ENCODE measurements around the gene IGFL2. TPM values are rescaled to one million over a fixed set of nuclear protein-coding genes. Genes with fewer than 3 reads are reported as not detected.
"Not testable (repeated sequence)": the region's sequence is repeated elsewhere in the genome, so short reads cannot be mapped to it uniquely, and the experiment has no call there.

The IGFL2 gene
- total and polyA plus RNA-seq, 2 donors: not detected

- Histone ChIP-seq H3K4me3 (ENCODE audit: low read depth, low read length) (no peak overlapping the region), H3K36me3 (ENCODE audit: insufficient read depth) (no peaks in the 10 kb centered on the region), H3K27ac (ENCODE audit: low read depth) (no peak overlapping the region), H3K4me1 (ENCODE audit: insufficient read depth) (no peaks in the 10 kb centered on the region)
- DNase-seq (ENCODE audit: extremely low spot score): no peak
- 75% methylated on average over 20 of the region's 20 CpGs for WGBS
These were observed 38.2 kb downstream of the IGFL2 start for GRCh38 chr19:46186101-46186716.

- Histone ChIP-seq H3K4me3 (ENCODE audit: low read depth, low read length) (no peak overlapping the region), H3K36me3 (ENCODE audit: insufficient read depth) (no peaks in the 10 kb centered on the region), H3K4me1 (ENCODE audit: insufficient read depth) (no peaks in the 10 kb centered on the region), H3K27ac (ENCODE audit: low read depth) (no peak overlapping the region)
- 30% methylated on average over 5 of the region's 5 CpGs for WGBS
- peak; percentile 8 for DNase-seq (ENCODE audit: extremely low spot score)
These were observed 38.7 kb downstream of the IGFL2 start for GRCh38 chr19:46186717-46187101.

- Histone ChIP-seq H3K36me3 (ENCODE audit: insufficient read depth) (no peaks in the 10 kb centered on the region), H3K4me1 (ENCODE audit: insufficient read depth) (no peaks in the 10 kb centered on the region), H3K27ac (ENCODE audit: low read depth) (no peak overlapping the region), H3K4me3 (ENCODE audit: low read depth, low read length) (no peak overlapping the region)
- no peak for DNase-seq (ENCODE audit: extremely low spot score)
- WGBS: 59% methylated on average over 8 of the region's 8 CpGs
These were observed 42.2 kb downstream of the IGFL2 start for GRCh38 chr19:46189971-46190888.

- Histone ChIP-seq H3K36me3 (ENCODE audit: insufficient read depth) (no peaks in the 10 kb centered on the region), H3K4me1 (ENCODE audit: insufficient read depth) (no peaks in the 10 kb centered on the region), H3K27ac (ENCODE audit: low read depth) (no peak overlapping the region), H3K4me3 (ENCODE audit: low read depth, low read length) (no peak overlapping the region)
- 70% methylated on average over 4 of the region's 4 CpGs for WGBS
- DNase-seq (ENCODE audit: extremely low spot score): no peak
These were observed 43.3 kb downstream of the IGFL2 start for GRCh38 chr19:46191356-46191755.

GRCh38 chr19:46191972-46192371, 43.9 kb downstream of the IGFL2 start:
- WGBS: 59% methylated on average over 3 of the region's 3 CpGs

GRCh38 chr19:46192626-46192991, 44.6 kb downstream of the IGFL2 start:
- H3K4me1 ChIP-seq (ENCODE audit: insufficient read depth); H3K27ac ChIP-seq (ENCODE audit: low read depth); DNase-seq (ENCODE audit: extremely low spot score); H3K36me3 ChIP-seq (ENCODE audit: insufficient read depth); H3K4me3 ChIP-seq (ENCODE audit: low read depth, low read length): not testable (repeated sequence)
- 64% methylated on average over 5 of the region's 5 CpGs for WGBS

More at GRCh38 chr19:46191972-46192371, 43.9 kb downstream of the IGFL2 start:
- Histone ChIP-seq H3K4me1 (ENCODE audit: insufficient read depth) (no peaks in the 10 kb centered on the region), H3K36me3 (ENCODE audit: insufficient read depth) (no peaks in the 10 kb centered on the region), H3K4me3 (ENCODE audit: low read depth, low read length) (no peak overlapping the region), H3K27ac (ENCODE audit: low read depth) (no peak overlapping the region)
- DNase-seq (ENCODE audit: extremely low spot score): no peak

- DNase-seq (ENCODE audit: extremely low spot score): no peak
- Histone ChIP-seq H3K4me1 (ENCODE audit: insufficient read depth) (no peaks in the 10 kb centered on the region), H3K4me3 (ENCODE audit: low read depth, low read length) (no peak overlapping the region), H3K36me3 (ENCODE audit: insufficient read depth) (no peaks in the 10 kb centered on the region), H3K27ac (ENCODE audit: low read depth) (no peak overlapping the region)
- 39% methylated on average over 11 of the region's 11 CpGs for WGBS
These were observed 45.1 kb downstream of the IGFL2 start for GRCh38 chr19:46192992-46193650.

- H3K4me1 ChIP-seq (ENCODE audit: insufficient read depth): no peaks in the 10 kb centered on the region
- no peak for DNase-seq (ENCODE audit: extremely low spot score)
- WGBS: 65% methylated on average over 4 of the region's 4 CpGs
- no peaks in the 10 kb centered on the region for H3K36me3 ChIP-seq (ENCODE audit: insufficient read depth)
- H3K27ac ChIP-seq (ENCODE audit: low read depth): no peak overlapping the region
- H3K4me3 ChIP-seq (ENCODE audit: low read depth, low read length): no peak overlapping the region
These were observed 45.6 kb downstream of the IGFL2 start for GRCh38 chr19:46193678-46194077.

GRCh38 chr19:46195104-46195503, 47.1 kb downstream of the IGFL2 start:
- no peak overlapping the region for H3K4me3 ChIP-seq (ENCODE audit: low read depth, low read length)
- WGBS: 94% methylated on average over 3 of the region's 3 CpGs
- no peaks in the 10 kb centered on the region for H3K36me3 ChIP-seq (ENCODE audit: insufficient read depth)
- H3K4me1 ChIP-seq (ENCODE audit: insufficient read depth): no peaks in the 10 kb centered on the region
- H3K27ac ChIP-seq (ENCODE audit: low read depth): no peak overlapping the region
- no peak for DNase-seq (ENCODE audit: extremely low spot score)

- DNase-seq (ENCODE audit: extremely low spot score); H3K4me3 ChIP-seq (ENCODE audit: low read depth, low read length); H3K36me3 ChIP-seq (ENCODE audit: insufficient read depth); H3K4me1 ChIP-seq (ENCODE audit: insufficient read depth); H3K27ac ChIP-seq (ENCODE audit: low read depth): not testable (repeated sequence)
- 72% methylated on average over 7 of the region's 7 CpGs for WGBS
These were observed 47.9 kb downstream of the IGFL2 start for GRCh38 chr19:46195919-46196318.

GRCh38 chr19:46196410-46197124, 48.5 kb downstream of the IGFL2 start:
- no peak for DNase-seq (ENCODE audit: extremely low spot score)
- H3K36me3 ChIP-seq (ENCODE audit: insufficient read depth): no peaks in the 10 kb centered on the region
- H3K4me3 ChIP-seq (ENCODE audit: low read depth, low read length): no peak overlapping the region
- no peaks in the 10 kb centered on the region for H3K4me1 ChIP-seq (ENCODE audit: insufficient read depth)
- WGBS: 58% methylated on average over 8 of the region's 8 CpGs
- H3K27ac ChIP-seq (ENCODE audit: low read depth): no peak overlapping the region

- H3K36me3 ChIP-seq (ENCODE audit: insufficient read depth): no peaks in the 10 kb centered on the region
- H3K4me1 ChIP-seq (ENCODE audit: insufficient read depth): no peaks in the 10 kb centered on the region
- WGBS: 55% methylated on average over 4 of the region's 4 CpGs
- no peak overlapping the region for H3K27ac ChIP-seq (ENCODE audit: low read depth)
- H3K4me3 ChIP-seq (ENCODE audit: low read depth, low read length): no peak overlapping the region
- no peak for DNase-seq (ENCODE audit: extremely low spot score)
These were observed 49.5 kb downstream of the IGFL2 start for GRCh38 chr19:46197314-46198070.

- Histone ChIP-seq H3K4me1 (ENCODE audit: insufficient read depth) (no peaks in the 10 kb centered on the region), H3K36me3 (ENCODE audit: insufficient read depth) (no peaks in the 10 kb centered on the region), H3K27ac (ENCODE audit: low read depth) (no peak overlapping the region), H3K4me3 (ENCODE audit: low read depth, low read length) (no peak overlapping the region)
- DNase-seq (ENCODE audit: extremely low spot score): no peak
- 45% methylated on average over 3 of the region's 3 CpGs for WGBS
These were observed 50.7 kb downstream of the IGFL2 start for GRCh38 chr19:46198756-46199155.

Data from urinary bladder (tissue), 4 donors.